GM12875 (cell line): ENCODE results near the gene AACS.

ENCODE experiments used
- H3K4me3 ChIP-seq: one replicate; pipeline ENCODE4 v1.5.1; 2011; ENCODE audit warnings: low read depth, low read length, control low read depth
- CTCF ChIP-seq: IDR thresholded peaks from 2 replicates; pipeline ENCODE4 v1.5.1; 2011; ENCODE audit warnings: low read depth, mild to moderate bottlenecking, control low read depth, inconsistent platforms, low read length, moderate library complexity, borderline replicate concordance; ENCODE audit not compliant: insufficient read depth

The AACS gene

DNA sequence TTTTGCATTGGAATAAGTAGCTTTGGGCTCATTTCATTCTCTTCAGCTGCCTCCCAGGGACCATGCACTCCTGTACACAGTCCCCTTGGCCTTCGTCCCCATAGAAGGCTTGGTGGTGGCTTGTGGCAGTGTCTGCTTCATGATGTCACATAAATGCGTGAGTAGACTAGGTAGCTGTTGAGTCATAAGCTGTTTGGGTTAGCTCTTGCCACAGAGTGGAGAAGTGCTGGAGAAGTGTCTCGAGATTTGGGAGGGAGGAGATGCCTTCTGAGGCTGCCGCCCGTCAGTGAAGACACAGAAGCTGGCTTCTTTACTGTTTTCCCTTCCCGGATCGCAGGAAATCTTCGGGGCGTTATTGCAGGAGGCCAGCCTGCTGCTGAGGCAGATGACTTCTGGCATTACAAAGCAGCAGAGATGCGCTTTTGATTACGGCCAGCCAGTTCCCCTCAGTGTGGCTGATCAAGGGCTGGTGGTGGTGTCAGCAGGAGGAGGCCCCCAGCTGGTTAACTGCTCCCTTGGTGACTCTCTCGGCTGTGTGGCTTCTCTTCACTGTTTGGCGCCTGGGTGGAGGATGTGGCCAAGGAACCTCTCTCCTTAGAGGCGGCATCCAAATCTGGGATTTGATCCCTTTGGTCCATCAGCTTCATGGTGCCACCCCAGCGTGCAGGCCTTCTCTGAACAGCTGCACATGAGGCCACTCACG, 67.6 kb downstream of the AACS start:
- TF ChIP-seq CTCF = no peak
- H3K4me3 ChIP-seq = no peak overlapping the region

GRCh38 chr12:125133616-125134015, 68.4 kb downstream of the AACS start:
- no peak overlapping the region for H3K4me3 ChIP-seq
- no peak for TF ChIP-seq CTCF

DNA sequence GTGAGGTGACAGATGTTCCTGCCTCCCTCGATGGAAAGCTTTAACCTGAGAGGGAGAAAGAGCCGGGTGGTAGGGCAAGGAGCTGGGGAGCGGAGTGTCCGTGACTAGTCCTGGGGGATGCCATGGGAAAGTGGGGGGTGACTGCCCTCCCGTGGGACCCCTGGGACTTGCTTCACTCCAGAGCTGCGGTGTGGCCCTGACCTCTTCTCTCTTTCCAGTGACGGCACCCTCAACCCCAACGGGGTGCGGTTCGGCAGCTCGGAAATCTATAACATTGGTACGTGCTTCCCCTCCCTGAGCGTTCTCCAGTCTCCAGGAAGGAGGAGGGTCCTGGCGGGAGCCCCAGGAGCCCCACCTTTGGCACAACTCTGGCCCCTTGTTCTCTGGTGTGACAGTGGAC, 69.3 kb downstream of the AACS start:
- no peak for TF ChIP-seq CTCF
- no peak overlapping the region for H3K4me3 ChIP-seq

DNA sequence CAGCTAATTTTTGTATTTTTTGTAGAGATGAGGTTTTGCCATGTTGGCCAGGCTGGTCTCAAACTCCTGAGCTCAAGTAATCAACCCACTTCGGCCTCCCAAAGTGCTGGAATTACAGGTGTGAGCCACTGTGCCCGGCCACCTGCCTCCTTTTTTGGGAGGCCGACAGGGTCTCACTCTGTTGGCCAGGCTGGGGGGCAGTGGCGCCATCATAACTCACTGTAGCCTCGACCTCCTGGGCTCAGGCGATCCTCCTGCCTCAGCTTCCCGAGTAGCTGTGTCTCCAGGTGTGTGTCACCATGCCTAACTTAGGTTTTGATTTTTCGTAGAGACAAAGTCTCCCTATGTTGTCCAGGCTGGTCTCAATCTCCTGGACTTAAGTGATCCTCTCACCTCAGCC, 70.7 kb downstream of the AACS start:
- TF ChIP-seq CTCF = no peak
- no peak overlapping the region for H3K4me3 ChIP-seq

DNA sequence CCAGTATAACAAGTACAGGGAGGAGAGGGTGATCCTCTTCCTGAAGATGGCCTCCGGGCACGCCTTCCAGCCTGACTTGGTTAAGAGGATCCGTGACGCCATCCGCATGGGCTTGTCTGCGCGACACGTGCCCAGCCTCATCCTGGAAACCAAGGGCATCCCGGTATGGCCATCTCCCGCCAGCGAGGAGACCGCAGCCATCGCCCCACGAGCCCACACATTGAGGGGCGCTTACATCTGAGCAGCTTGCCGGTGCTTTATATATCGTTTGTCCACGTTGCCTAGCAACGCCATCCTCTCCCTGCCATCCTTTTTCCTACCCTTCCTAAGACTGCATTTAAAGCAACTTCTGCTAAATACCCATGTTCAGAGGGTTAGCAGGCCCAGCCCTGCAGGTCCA, 71.5 kb downstream of the AACS start:
- H3K4me3 ChIP-seq = no peak overlapping the region
- TF ChIP-seq CTCF = no peak

- no peak overlapping the region for H3K4me3 ChIP-seq
- TF ChIP-seq CTCF = no peak
Observed at GRCh38 chr12:125137766-125138344, 72.6 kb downstream of the AACS start.
